Astrocyte (in vitro differentiated cells and primary cell): ENCODE results near the gene OIP5. TPM values are rescaled to one million over a fixed set of nuclear protein-coding genes. Genes with fewer than 3 reads are reported as not detected.

Experiments
- DNase-seq: peaks from one replicate; pipeline ENCODE4 v3.0.0-alpha.2; 2010; ENCODE audit warnings: low read depth
- FAIRE-seq: peaks from 2 replicates; lab custom pipeline; 2011; peaks lifted over from hg19 to GRCh38; lab: Jason Lieb, UNC
- H2AFZ ChIP-seq: 2 replicates; pipeline ENCODE4 v1.6.0; 2012; ENCODE audit warnings: low read depth, low read length, inconsistent platforms
- H3K27ac ChIP-seq: 2 replicates; pipeline ENCODE4 v1.5.1; 2011; ENCODE audit warnings: low read depth, low read length, inconsistent platforms
- H3K27me3 ChIP-seq: 2 replicates; pipeline ENCODE4 v1.6.0; 2011; ENCODE audit warnings: low read length, inconsistent platforms; ENCODE audit not compliant: insufficient read depth
- H3K36me3 ChIP-seq: 2 replicates; pipeline ENCODE4 v1.5.1; 2011; ENCODE audit warnings: low read length, inconsistent platforms; ENCODE audit not compliant: insufficient read depth
- H3K4me1 ChIP-seq: 2 replicates; pipeline ENCODE4 v1.5.1; 2011; ENCODE audit warnings: low read length, inconsistent platforms; ENCODE audit not compliant: insufficient read depth
- H3K4me2 ChIP-seq: 2 replicates; pipeline ENCODE4 v1.6.0; 2012; ENCODE audit warnings: low read length, inconsistent platforms
- H3K4me3 ChIP-seq: 2 replicates; pipeline ENCODE4 v1.5.1; 2011; ENCODE audit warnings: low read depth, mild to moderate bottlenecking, low read length, inconsistent platforms; ENCODE audit not compliant: insufficient read depth
- H3K79me2 ChIP-seq: 2 replicates; pipeline ENCODE4 v1.6.0; 2012; ENCODE audit warnings: mild to moderate bottlenecking, low read length, inconsistent platforms; ENCODE audit not compliant: insufficient read depth
- H3K9ac ChIP-seq: 2 replicates; pipeline ENCODE4 v1.6.0; 2012; ENCODE audit warnings: mild to moderate bottlenecking, low read length, inconsistent platforms
- H3K9me3 ChIP-seq: 2 replicates; pipeline ENCODE4 v1.5.1; 2012; ENCODE audit warnings: low read depth, mild to moderate bottlenecking, low read length, inconsistent platforms; ENCODE audit not compliant: insufficient read depth
- H4K20me1 ChIP-seq: 2 replicates; pipeline ENCODE4 v1.6.0; 2012; ENCODE audit warnings: low read length, inconsistent platforms; ENCODE audit not compliant: insufficient read depth
- H3K27ac Mint-ChIP-seq: one replicate; pipeline ENCODE4 v1.8.0; 2021; ENCODE audit warnings: mild to moderate bottlenecking, mixed read lengths; ENCODE audit not compliant: unreplicated experiment
- H3K27me3 Mint-ChIP-seq: one replicate; pipeline ENCODE4 v1.8.0; 2021; ENCODE audit warnings: low read depth, mixed read lengths; ENCODE audit not compliant: unreplicated experiment
- H3K36me3 Mint-ChIP-seq: one replicate; pipeline ENCODE4 v1.8.0; 2021; ENCODE audit warnings: low read depth, mixed read lengths; ENCODE audit not compliant: unreplicated experiment
- H3K4me1 Mint-ChIP-seq: one replicate; pipeline ENCODE4 v1.8.0; 2021; ENCODE audit warnings: low read depth, mixed read lengths; ENCODE audit not compliant: unreplicated experiment
- H3K4me3 Mint-ChIP-seq: one replicate; pipeline ENCODE4 v1.8.0; 2021; ENCODE audit warnings: mild to moderate bottlenecking, moderate library complexity, mixed read lengths; ENCODE audit not compliant: unreplicated experiment
- H3K9me3 Mint-ChIP-seq: one replicate; pipeline ENCODE4 v1.8.0; 2021; ENCODE audit warnings: mild to moderate bottlenecking, mixed read lengths; ENCODE audit not compliant: unreplicated experiment
- EZH2 ChIP-seq: IDR thresholded peaks from 2 replicates; pipeline ENCODE4 v1.6.1; 2012; ENCODE audit warnings: mild to moderate bottlenecking, low read length, inconsistent platforms; ENCODE audit not compliant: insufficient read depth
- total RNA-seq: library from RNA; stranded (reverse); gene quantifications from 2 replicates; pipeline ENCODE4 v1.2.1, GENCODE V29; 2021
- TF ChIP-seq, protein P1 (sequence below): IDR thresholded peaks from 2 replicates; pipeline ENCODE4 v1.5.1; 2011; ENCODE audit warnings: low read depth, mild to moderate bottlenecking, inconsistent platforms, low read length, moderate library complexity; ENCODE audit not compliant: insufficient read depth

OIP5 gene
- total RNA-seq, 1 donor from 2014 or later, result 1.7 TPM

DNA sequence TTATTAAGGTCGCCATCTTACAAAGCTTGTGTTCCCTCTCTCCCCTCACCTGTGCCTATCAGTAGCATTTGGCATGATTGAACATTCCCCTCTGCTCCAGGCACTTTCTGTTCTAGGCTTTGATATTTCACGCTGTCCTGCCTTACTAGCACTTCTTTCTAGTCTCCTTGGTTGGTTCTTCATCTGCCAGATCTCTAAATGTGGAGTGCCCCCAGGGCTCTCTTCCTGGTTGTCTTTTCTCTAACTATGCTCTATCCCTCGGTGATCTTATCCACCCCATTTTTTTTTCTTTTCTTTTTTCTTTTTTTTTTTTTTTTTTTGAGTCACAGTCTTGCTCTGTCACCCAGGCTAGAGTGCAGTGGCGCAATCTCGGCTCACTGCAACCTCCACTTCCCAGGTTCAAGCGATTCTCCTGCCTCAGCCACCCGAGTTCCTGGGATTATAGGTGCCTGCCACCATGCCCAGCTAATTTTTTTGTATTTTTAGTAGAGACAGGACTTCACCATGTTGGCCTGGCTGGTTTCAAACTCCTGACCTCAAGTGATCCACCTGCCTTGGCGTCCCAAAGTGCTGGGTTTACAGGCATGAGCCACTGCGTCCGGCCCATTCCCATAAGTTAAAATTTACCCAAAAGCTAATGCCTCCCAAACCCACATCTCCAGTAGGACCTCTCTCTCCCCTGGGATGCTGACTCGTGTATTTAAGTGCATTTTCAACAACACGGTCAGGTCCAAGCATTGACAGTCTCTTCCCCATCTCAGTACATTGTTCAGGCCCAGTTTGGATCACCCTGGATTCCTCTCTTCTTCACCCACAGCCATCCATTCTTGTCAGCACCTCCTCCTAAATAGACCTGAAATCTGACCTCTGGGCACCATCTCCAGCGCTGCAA lies 5.5 kb upstream of the OIP5 start:
- Mint-ChIP-seq H3K36me3 (no peaks in the 10 kb centered on the region), H3K27ac (no peak overlapping the region), H3K27me3 (no peaks in the 10 kb centered on the region), H3K4me1 (peaks cover 2% of the 10 kb centered on the region), H3K4me3 (no peak overlapping the region), H3K9me3 (no peaks in the 10 kb centered on the region)
- DNase-seq (no peak), FAIRE-seq (no peak)
- no peaks in the 10 kb centered on the region for H3K36me3 ChIP-seq
- H3K79me2 ChIP-seq, result peaks cover 87% of the 10 kb centered on the region
- no peaks in the 10 kb centered on the region for H3K9me3 ChIP-seq
- no peak for TF ChIP-seq EZH2
- TF ChIP-seq, protein P1, sequence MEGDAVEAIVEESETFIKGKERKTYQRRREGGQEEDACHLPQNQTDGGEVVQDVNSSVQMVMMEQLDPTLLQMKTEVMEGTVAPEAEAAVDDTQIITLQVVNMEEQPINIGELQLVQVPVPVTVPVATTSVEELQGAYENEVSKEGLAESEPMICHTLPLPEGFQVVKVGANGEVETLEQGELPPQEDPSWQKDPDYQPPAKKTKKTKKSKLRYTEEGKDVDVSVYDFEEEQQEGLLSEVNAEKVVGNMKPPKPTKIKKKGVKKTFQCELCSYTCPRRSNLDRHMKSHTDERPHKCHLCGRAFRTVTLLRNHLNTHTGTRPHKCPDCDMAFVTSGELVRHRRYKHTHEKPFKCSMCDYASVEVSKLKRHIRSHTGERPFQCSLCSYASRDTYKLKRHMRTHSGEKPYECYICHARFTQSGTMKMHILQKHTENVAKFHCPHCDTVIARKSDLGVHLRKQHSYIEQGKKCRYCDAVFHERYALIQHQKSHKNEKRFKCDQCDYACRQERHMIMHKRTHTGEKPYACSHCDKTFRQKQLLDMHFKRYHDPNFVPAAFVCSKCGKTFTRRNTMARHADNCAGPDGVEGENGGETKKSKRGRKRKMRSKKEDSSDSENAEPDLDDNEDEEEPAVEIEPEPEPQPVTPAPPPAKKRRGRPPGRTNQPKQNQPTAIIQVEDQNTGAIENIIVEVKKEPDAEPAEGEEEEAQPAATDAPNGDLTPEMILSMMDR, result no peak
- H3K4me1 ChIP-seq, result peaks cover 4% of the 10 kb centered on the region
- H2AFZ ChIP-seq, result no peak overlapping the region
- H3K27me3 ChIP-seq, result no peaks in the 10 kb centered on the region
- H3K4me3 ChIP-seq, result no peak overlapping the region
- no peak overlapping the region for H3K9ac ChIP-seq
- H4K20me1 ChIP-seq, result no peaks in the 10 kb centered on the region
- H3K4me2 ChIP-seq, result no peak overlapping the region
- H3K27ac ChIP-seq, result no peak overlapping the region

DNA sequence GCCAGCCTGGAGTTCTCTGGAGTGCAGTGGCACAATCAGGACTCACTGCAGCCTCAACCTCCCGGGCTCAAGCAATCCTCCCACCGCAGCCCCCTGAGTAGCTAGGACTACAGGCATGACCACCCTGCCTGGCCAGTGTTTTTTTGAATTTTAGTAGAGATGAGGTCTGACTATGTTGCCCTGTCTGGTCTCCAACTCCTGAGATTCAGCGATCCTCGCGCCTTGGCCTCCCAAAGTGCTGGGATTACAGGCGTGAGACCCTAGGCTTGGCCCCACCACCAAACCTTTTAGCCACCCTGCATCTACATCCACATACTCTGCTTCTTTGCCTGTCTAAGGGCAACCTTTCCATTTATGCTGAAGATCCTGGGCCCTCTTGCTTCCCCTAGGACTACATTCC lies 4.7 kb upstream of the OIP5 start:
- H4K20me1 ChIP-seq, result no peaks in the 10 kb centered on the region

More for the DNA sequence above, 4.7 kb upstream of the OIP5 start:
- Histone ChIP-seq H2AFZ (peak overlapping the region; percentile 12), H3K9ac (no peak overlapping the region), H3K4me3 (no peak overlapping the region), H3K27me3 (no peaks in the 10 kb centered on the region), H3K4me2 (no peak overlapping the region), H3K9me3 (no peaks in the 10 kb centered on the region), H3K4me1 (peaks cover 4% of the 10 kb centered on the region), H3K27ac (no peak overlapping the region), H3K36me3 (no peaks in the 10 kb centered on the region), H3K79me2 (peaks cover 83% of the 10 kb centered on the region)
- TF ChIP-seq, protein P1, result no peak
- TF ChIP-seq EZH2, result no peak
- Mint-ChIP-seq H3K27ac (no peak overlapping the region), H3K9me3 (no peaks in the 10 kb centered on the region), H3K27me3 (no peaks in the 10 kb centered on the region), H3K36me3 (no peaks in the 10 kb centered on the region), H3K4me3 (no peak overlapping the region), H3K4me1 (peaks cover 2% of the 10 kb centered on the region)
- FAIRE-seq, result no peak
- no peak for DNase-seq
